HG02981 (cell line): ENCODE data around the gene MMD.
A peak's percentile ranks its signal among the peaks of the same experiment; 100 is the strongest.

Experiments
- ATAC-seq: cut with Tn5 transposase; IDR thresholded peaks from one replicate; pipeline ENCODE4 v1.9.1; 2021; ENCODE audit warnings: mild to moderate bottlenecking, moderate library complexity; ENCODE audit not compliant: unreplicated experiment

MMD gene

DNA sequence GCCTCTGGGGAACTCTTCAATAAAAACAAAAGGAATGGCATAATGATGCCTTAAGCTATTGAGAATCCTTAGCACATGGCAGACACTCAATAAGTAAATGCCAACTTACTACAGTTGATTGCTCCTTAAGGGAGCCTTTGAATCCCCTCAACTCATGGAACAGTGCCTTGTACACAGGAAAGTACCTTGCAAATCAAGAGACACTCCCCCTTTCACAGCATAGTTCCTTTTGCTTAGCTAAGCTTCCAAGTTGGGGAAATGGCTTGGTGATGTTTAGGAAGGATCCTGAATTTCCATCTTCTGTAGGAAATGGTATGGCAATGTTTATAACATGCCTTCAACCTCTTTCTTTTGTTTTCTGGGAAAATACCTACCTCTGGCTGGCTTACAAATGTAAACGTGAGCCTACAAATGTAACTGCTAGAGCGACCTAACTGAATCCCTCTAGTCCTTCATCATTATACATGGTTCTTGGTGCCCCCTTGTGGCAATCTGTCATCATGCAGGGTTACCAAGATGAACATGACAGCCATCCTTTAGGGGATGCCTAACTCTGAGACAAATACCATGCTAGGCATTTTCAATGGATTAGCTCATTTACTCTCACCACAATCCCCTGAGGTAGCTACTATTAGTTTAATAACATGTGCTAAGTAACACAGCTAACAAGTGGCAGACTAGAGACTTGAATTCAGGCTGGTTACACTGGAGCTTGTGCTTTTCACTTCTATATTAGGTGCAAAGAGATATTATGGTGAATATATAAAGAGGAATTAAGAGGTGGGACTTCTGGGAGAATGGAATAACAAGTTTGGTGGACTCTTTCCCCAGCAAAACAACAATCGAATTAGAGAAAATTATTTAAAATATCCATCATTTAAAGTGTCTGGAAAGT is 65.0 kb downstream of the MMD start:
- peak; percentile 97 for ATAC-seq

GRCh38 chr17:55354941-55355340 is 66.7 kb downstream of the MMD start:
- ATAC-seq, result no peak

- no peak for ATAC-seq
These were observed 67.6 kb downstream of the MMD start for GRCh38 chr17:55354010-55354409.

GRCh38 chr17:55351226-55351625 is 70.4 kb downstream of the MMD start:
- ATAC-seq, result no peak

DNA sequence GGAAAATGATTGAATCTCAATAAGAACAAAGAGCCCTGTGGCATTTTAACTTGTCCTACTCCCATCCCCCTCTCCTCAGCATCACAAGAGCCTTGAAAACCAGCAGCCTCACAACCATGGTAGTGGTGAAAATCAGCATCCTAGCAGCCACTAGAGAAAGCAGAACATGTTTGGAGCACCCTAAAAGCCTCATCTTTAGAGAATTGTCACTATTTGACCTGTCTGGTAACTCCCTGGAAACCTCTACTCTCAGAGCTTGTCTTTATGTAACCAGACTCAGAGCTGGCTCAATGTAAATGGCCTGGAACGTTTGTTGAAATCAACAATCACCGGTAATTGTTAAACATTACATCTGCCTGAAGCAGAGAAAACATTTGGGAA is 70.8 kb downstream of the MMD start:
- ATAC-seq, result no peak

- ATAC-seq, result peak; percentile 41
These were observed 72.8 kb downstream of the MMD start for GRCh38 chr17:55348749-55349354.

GRCh38 chr17:55347341-55347740 is 74.3 kb downstream of the MMD start:
- ATAC-seq, result no peak

DNA sequence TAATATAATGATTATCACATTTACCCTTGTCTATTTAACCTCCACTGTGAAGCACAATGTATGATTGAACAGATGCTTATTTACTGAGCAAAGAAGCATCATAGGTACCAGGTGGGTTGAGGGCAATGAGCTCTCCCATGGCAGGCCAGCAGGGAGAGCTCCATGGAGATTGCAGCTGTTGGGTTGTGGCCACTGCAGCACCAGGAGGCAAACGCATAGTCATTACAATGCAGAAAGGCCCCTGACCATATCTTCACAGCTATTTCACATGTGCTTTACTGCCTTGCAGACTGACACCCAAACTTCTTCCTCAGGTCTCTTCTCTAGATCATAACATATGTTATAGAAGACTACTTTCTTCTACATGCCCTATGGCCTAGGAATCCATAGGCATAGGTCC is 75.0 kb downstream of the MMD start:
- no peak for ATAC-seq

GRCh38 chr17:55345132-55345531 is 76.5 kb downstream of the MMD start:
- no peak for ATAC-seq

DNA sequence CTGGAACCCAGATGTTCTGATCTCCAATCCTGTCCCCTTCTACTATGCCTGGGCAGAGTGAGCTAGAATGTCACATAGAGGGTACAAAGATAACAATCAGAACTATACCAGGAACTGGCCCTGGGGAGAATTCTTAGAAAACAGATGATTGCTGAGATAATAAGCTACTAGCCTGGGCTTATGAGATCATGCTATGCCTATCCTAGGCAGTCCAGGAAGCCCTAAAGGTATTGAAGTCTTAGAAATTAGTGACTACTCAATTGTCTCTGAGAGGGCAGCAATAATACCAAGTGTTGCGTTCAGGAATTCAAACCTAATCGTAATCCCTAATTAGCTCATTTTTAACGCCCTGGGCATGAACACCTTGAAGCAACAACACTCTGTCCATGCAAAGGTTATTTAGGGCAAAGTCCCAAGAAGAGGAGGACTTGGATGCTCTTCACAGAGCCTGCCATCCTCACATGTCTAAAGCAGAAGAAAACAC is 77.1 kb downstream of the MMD start:
- ATAC-seq, result no peak

- ATAC-seq, result no peak
These were observed 77.6 kb downstream of the MMD start for GRCh38 chr17:55343900-55344513.

- no peak for ATAC-seq
These were observed 78.6 kb downstream of the MMD start for GRCh38 chr17:55342800-55343585.
